Endodermal cell (in vitro differentiated cells): Measurements from ENCODE around the gene SELENOO. TPM values are rescaled to one million over a fixed set of nuclear protein-coding genes. Genes with fewer than 3 reads are reported as not detected.

ENCODE experiments used
- DNase-seq: peaks from one replicate; pipeline ENCODE4 v3.0.0-alpha.2; 2017
- H3K27ac ChIP-seq: 2 replicates; pipeline ENCODE4 v1.5.1; 2013; ENCODE audit warnings: mild to moderate bottlenecking, low read depth, low read length, moderate library complexity
- H3K27me3 ChIP-seq: 2 replicates; pipeline ENCODE4 v1.6.1; 2013; ENCODE audit warnings: mild to moderate bottlenecking, low read length, moderate library complexity; ENCODE audit not compliant: insufficient read depth, control insufficient read depth, poor library complexity, severe bottlenecking
- H3K36me3 ChIP-seq: 2 replicates; pipeline ENCODE4 v1.7.0; 2013; ENCODE audit warnings: mild to moderate bottlenecking, low read length, moderate library complexity; ENCODE audit not compliant: control insufficient read depth, insufficient read depth
- H3K4me1 ChIP-seq: one replicate; pipeline ENCODE4 v1.7.0; 2013; ENCODE audit warnings: low read length; ENCODE audit not compliant: control insufficient read depth, insufficient read depth
- H3K4me3 ChIP-seq: 2 replicates; pipeline ENCODE4 v1.5.1; 2013; ENCODE audit warnings: mild to moderate bottlenecking, low read length, moderate library complexity
- H3K9ac ChIP-seq: 2 replicates; pipeline ENCODE4 v1.6.1; 2013; ENCODE audit warnings: mild to moderate bottlenecking, low read length, moderate library complexity; ENCODE audit not compliant: poor library complexity, severe bottlenecking; ENCODE audit errors: extremely low read depth
- H3K9me3 ChIP-seq: 2 replicates; pipeline ENCODE4 v1.6.1; 2013; ENCODE audit warnings: mild to moderate bottlenecking, low read length, moderate library complexity; ENCODE audit not compliant: control insufficient read depth
- H3K27ac Mint-ChIP-seq: 2 replicates; pipeline ENCODE4 v1.8.0; 2020; ENCODE audit warnings: mixed read lengths
- H3K27me3 Mint-ChIP-seq: 2 replicates; pipeline ENCODE4 v1.8.0; 2021; ENCODE audit warnings: mild to moderate bottlenecking, mixed read lengths; ENCODE audit not compliant: insufficient read depth
- H3K36me3 Mint-ChIP-seq: 2 replicates; pipeline ENCODE4 v1.8.0; 2020; ENCODE audit warnings: low read depth, mixed read lengths
- H3K4me1 Mint-ChIP-seq: 2 replicates; pipeline ENCODE4 v1.8.0; 2020; ENCODE audit warnings: mixed read lengths
- H3K4me3 Mint-ChIP-seq: 2 replicates; pipeline ENCODE4 v1.8.0; 2020; ENCODE audit warnings: mild to moderate bottlenecking, moderate library complexity, mixed read lengths
- H3K9me3 Mint-ChIP-seq: 2 replicates; pipeline ENCODE4 v1.8.0; 2020; ENCODE audit warnings: mild to moderate bottlenecking, mixed read lengths
- CTCF ChIP-seq: fragments of 200-600 bp; sonication (generic); conservative IDR thresholded peaks from 2 replicates; pipeline ENCODE4 v1.5.0; 2021; ENCODE audit warnings: antibody characterized with exemption, mild to moderate bottlenecking
- WGBS, 2 experiments: methylation state at CpG; one replicate each; pipeline versions ENCODE4 v1.1.5 to v1.1.7; 2013; ENCODE audit warnings: missing lambda C conversion rate in 2 of 2, mixed read lengths in 1 of 2; ENCODE audit not compliant: insufficient coverage in 1 of 2, insufficient read length in 1 of 2; 5-methylcytosine and 5-hydroxymethylcytosine counted together
- total RNA-seq, 2 donors: library from RNA; stranded (reverse); fragmentation: NEBNext Ultra II Directional in 1 of 2; extraction: Animal tissue kit (Norgen Biotek cat#: 25700) in 1 of 2; gene quantifications; 2 replicates in 1 of 2; 3 replicates in 1 of 2; pipeline ENCODE4 v1.2.1, GENCODE V29; 2021

The SELENOO gene
- total RNA-seq, 2 donors from 2014 or later, result 22.2 to 22.9 TPM

GRCh38 chr22:50248196-50249081, 47.6 kb downstream of the SELENOO start:
- no peaks in the 10 kb centered on the region for H3K27me3 Mint-ChIP-seq
- H3K9me3 Mint-ChIP-seq, result no peaks in the 10 kb centered on the region
- Histone ChIP-seq H3K36me3 (peaks cover 25% of the 10 kb centered on the region), H3K9ac (no peak overlapping the region), H3K27ac (no peak overlapping the region), H3K27me3 (no peaks in the 10 kb centered on the region), H3K4me1 (peaks cover 3% of the 10 kb centered on the region), H3K4me3 (no peak overlapping the region), H3K9me3 (no peaks in the 10 kb centered on the region)
- H3K4me1 Mint-ChIP-seq, result peaks cover 9% of the 10 kb centered on the region
- H3K27ac Mint-ChIP-seq, result peak overlapping the region; percentile 53
- 93 to 94% methylated on average over 19 to 29 of the region's 29 CpGs for WGBS, 2 experiments
- peaks cover 14% of the 10 kb centered on the region for H3K36me3 Mint-ChIP-seq
- DNase-seq, result no peak
- H3K4me3 Mint-ChIP-seq, result no peak overlapping the region
- TF ChIP-seq CTCF, result no peak

GRCh38 chr22:50249341-50250248, 48.8 kb downstream of the SELENOO start:
- H3K9me3 Mint-ChIP-seq, result no peaks in the 10 kb centered on the region

More at GRCh38 chr22:50249341-50250248, 48.8 kb downstream of the SELENOO start:
- TF ChIP-seq CTCF, result no peak
- no peak overlapping the region for H3K27ac ChIP-seq
- H3K27me3 Mint-ChIP-seq, result no peaks in the 10 kb centered on the region
- H3K36me3 ChIP-seq, result peaks cover 25% of the 10 kb centered on the region
- H3K27me3 ChIP-seq, result no peaks in the 10 kb centered on the region
- H3K9me3 ChIP-seq, result no peaks in the 10 kb centered on the region
- H3K27ac Mint-ChIP-seq, result no peak overlapping the region
- peak overlapping the region; percentile 86 for H3K4me3 ChIP-seq
- H3K4me3 Mint-ChIP-seq, result peak overlapping the region; percentile 65
- peaks cover 3% of the 10 kb centered on the region for H3K4me1 ChIP-seq
- no peak for DNase-seq
- WGBS, 2 experiments, result 94 to 95% methylated on average over 20 to 32 of the region's 32 CpGs
- H3K36me3 Mint-ChIP-seq, result peaks cover 14% of the 10 kb centered on the region
- H3K9ac ChIP-seq, result no peak overlapping the region
- H3K4me1 Mint-ChIP-seq, result peaks cover 1% of the 10 kb centered on the region
